CD4-positive, alpha-beta T cell (primary cell): ENCODE measurements around the gene RASA3. TPM values are rescaled to one million over a fixed set of nuclear protein-coding genes. Genes with fewer than 3 reads are reported as not detected.

ENCODE experiments used
- ATAC-seq: fragments of 200-7000 bp; cut with Tn5 transposase; one replicate; pipeline ENCODE4 v1.10.0; 2022; ENCODE audit warnings: mild to moderate bottlenecking; ENCODE audit not compliant: poor library complexity
- CTCF ChIA-PET: fragments of 350-600 bp; sonication (Branson Sonifier 250); formaldehyde crosslinking; loops from one replicate; lab custom pipeline; 2021; ENCODE audit warnings: antibody characterized with exemption, inconsistent platforms; lab: Charles Lee
- POLR2A ChIA-PET: fragments of 350-600 bp; sonication (Branson Sonifier 250); formaldehyde crosslinking; loops from one replicate; lab custom pipeline; 2021; ENCODE audit warnings: antibody characterized with exemption, inconsistent platforms; lab: Charles Lee
- DNase-seq, 14 experiments: peaks; one replicate each; pipeline ENCODE4 v3.0.0-alpha.2; 2013 to 2020; ENCODE audit warnings: mixed read lengths in 2 of 14
- H3K27ac ChIP-seq, 2 donors: one replicate each; pipeline versions ENCODE4 v1.5.1 to v1.7.0; 2013; ENCODE audit warnings: low read length in 2 of 2, low read depth in 1 of 2, mild to moderate bottlenecking in 1 of 2
- H3K27me3 ChIP-seq, 2 experiments: 1 replicate in 1 of 2; 2 replicates in 1 of 2; pipeline versions ENCODE4 v1.6.1 to v1.7.0; 2013; ENCODE audit warnings: low read length in 2 of 2, control low read depth in 1 of 2, mild to moderate bottlenecking in 1 of 2, moderate library complexity in 1 of 2; ENCODE audit not compliant: insufficient read depth in 2 of 2, control insufficient read depth in 1 of 2
- H3K36me3 ChIP-seq: one replicate; pipeline ENCODE4 v1.6.1; 2013; ENCODE audit warnings: low read length, control low read depth; ENCODE audit not compliant: insufficient read depth
- H3K4me1 ChIP-seq: one replicate; pipeline ENCODE4 v1.6.1; 2013; ENCODE audit warnings: low read length, control low read depth; ENCODE audit not compliant: insufficient read depth
- H3K4me3 ChIP-seq: one replicate; pipeline ENCODE4 v1.5.1; 2013; ENCODE audit warnings: mild to moderate bottlenecking, low read length, moderate library complexity
- H3K9me3 ChIP-seq, 2 experiments: 1 replicate in 1 of 2; 2 replicates in 1 of 2; pipeline versions ENCODE4 v1.6.1 to v1.7.0; 2013; ENCODE audit warnings: low read length in 2 of 2, mild to moderate bottlenecking in 2 of 2, control low read depth in 1 of 2, moderate library complexity in 1 of 2; ENCODE audit not compliant: control insufficient read depth in 1 of 2, insufficient read depth in 1 of 2
- H3K27ac Mint-ChIP-seq: one replicate; pipeline ENCODE4 v1.8.0; 2020; ENCODE audit warnings: mixed read lengths
- H3K27me3 Mint-ChIP-seq: one replicate; pipeline ENCODE4 v1.8.0; 2021; ENCODE audit warnings: mixed read lengths
- H3K36me3 Mint-ChIP-seq: one replicate; pipeline ENCODE4 v1.8.0; 2021; ENCODE audit warnings: low read depth, mixed read lengths
- H3K4me1 Mint-ChIP-seq: one replicate; pipeline ENCODE4 v1.8.0; 2021; ENCODE audit warnings: low read depth, mixed read lengths
- H3K4me3 Mint-ChIP-seq: one replicate; pipeline ENCODE4 v1.8.0; 2020; ENCODE audit warnings: mild to moderate bottlenecking, mixed read lengths
- H3K9me3 Mint-ChIP-seq: one replicate; pipeline ENCODE4 v1.8.0; 2020; ENCODE audit warnings: mixed read lengths
- intact Hi-C, 2 experiments: fragments of 100-400 bp; cut with DNase I in 1 of 2; cut with micrococcal nuclease in 1 of 2; formaldehyde crosslinking; loops; one replicate each; pipeline versions ENCODE4 v1.15.1 to v1.9.0; 2023 to 2025; cut with DNase I, micrococcal nuclease
- total RNA-seq, 174 experiments: library from RNA in 2 of 174; stranded (reverse) in 2 of 174; gene quantifications; one replicate each; pipeline ENCODE4 v1.2.3 and lab custom pipeline; 2021 to 2026
- TF ChIP-seq, protein P1 (sequence below): fragments of 200-600 bp; IDR thresholded peaks from one replicate; pipeline ENCODE4 v1.8.0; 2022; ENCODE audit warnings: antibody characterized with exemption, mild to moderate bottlenecking

RASA3 gene
- total RNA-seq, 2 experiments from 2014 or later, result 181 to 184 TPM

DNA sequence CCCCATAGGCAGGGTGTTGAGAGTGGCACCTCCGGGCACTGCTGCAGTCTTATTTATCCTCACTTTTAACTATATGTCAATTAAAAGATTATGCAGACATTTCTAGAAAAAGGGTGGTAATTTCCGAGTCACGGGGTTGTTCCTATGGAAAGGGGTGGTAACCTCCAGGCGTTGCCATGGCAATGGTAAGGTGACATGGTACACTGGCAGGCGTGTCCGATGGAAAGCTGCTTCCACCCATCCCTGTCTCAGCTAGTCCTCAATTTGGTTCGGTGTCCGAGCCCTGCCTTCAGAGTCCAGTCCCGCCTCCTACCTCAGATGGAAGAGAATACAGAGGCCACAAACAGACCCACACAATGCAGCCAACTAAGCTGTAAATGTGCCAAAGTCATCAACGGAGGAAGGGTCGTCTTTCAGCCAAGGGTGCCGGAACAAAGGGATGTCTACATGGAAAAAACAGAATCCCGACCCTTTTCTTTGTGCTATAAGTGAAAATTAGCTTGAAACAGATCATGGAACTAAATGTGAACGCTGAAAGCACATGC, 85.9 kb downstream of the RASA3 start:
- H3K27ac ChIP-seq, result no peak overlapping the region
- peaks cover 65% of the 10 kb centered on the region for H3K4me1 ChIP-seq
- DNase-seq, result no peak
- H3K27me3 Mint-ChIP-seq, result no peaks in the 10 kb centered on the region
- no peaks in the 10 kb centered on the region for H3K27me3 ChIP-seq
- peaks cover 71% of the 10 kb centered on the region for H3K4me1 Mint-ChIP-seq
- CTCF ChIA-PET, result interaction anchor here (1.5 kb wide), 1 partner anchor 64 kb away, joined by 3 read pairs; no protein-coding TSS in a partner anchor
- intact Hi-C loops, result loop anchor here in 1 of 2 experiments (5.0 kb wide), 1 partner anchor 66 kb away; no protein-coding TSS in a partner anchor
- no peaks in the 10 kb centered on the region for H3K9me3 ChIP-seq
- H3K36me3 Mint-ChIP-seq, result peaks cover 80% of the 10 kb centered on the region
- H3K27ac Mint-ChIP-seq, result peak overlapping the region; percentile 82
- POLR2A ChIA-PET, result interaction anchor here (1.2 kb wide), 1 partner anchor 21 kb away, joined by 3 read pairs; no protein-coding TSS in a partner anchor
- H3K36me3 ChIP-seq, result peaks cover 78% of the 10 kb centered on the region
- H3K4me3 ChIP-seq, result no peak overlapping the region
- no peak for ATAC-seq
- TF ChIP-seq, protein P1, sequence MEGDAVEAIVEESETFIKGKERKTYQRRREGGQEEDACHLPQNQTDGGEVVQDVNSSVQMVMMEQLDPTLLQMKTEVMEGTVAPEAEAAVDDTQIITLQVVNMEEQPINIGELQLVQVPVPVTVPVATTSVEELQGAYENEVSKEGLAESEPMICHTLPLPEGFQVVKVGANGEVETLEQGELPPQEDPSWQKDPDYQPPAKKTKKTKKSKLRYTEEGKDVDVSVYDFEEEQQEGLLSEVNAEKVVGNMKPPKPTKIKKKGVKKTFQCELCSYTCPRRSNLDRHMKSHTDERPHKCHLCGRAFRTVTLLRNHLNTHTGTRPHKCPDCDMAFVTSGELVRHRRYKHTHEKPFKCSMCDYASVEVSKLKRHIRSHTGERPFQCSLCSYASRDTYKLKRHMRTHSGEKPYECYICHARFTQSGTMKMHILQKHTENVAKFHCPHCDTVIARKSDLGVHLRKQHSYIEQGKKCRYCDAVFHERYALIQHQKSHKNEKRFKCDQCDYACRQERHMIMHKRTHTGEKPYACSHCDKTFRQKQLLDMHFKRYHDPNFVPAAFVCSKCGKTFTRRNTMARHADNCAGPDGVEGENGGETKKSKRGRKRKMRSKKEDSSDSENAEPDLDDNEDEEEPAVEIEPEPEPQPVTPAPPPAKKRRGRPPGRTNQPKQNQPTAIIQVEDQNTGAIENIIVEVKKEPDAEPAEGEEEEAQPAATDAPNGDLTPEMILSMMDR, result no peak
- no peak overlapping the region for H3K4me3 Mint-ChIP-seq
- H3K9me3 Mint-ChIP-seq, result no peaks in the 10 kb centered on the region

DNA sequence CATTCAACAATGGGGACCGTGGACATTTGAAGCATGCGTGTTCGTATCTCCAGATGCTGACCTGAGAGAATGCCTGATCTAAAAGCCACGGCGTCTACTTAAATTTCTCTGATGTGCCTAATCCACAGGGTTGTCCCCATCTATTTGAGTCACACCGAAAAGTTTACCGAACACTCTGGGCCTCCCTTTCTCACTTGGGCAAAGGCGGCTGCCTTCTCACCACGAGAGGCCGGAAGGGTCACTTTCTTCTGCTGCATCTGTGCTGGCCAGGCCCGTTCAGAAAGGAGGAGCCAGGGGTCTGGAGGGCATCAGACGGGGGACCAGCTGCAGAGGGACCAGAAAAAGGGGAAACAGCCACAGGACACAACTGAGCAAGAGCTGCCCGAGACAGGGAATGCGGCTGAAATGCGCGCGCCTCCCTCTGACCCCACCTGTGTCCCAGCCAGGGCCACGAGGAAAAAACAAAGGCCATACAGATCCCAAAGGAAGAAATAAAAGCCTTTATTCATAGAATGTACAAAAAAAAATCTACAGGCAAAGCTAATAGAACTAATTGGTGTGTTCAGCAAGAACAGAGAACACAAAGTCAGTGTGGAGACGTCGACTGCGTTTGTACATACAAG, 87.2 kb downstream of the RASA3 start:
- Mint-ChIP-seq H3K9me3 (no peaks in the 10 kb centered on the region), H3K27ac (peak overlapping the region; percentile 82), H3K4me3 (peak overlapping the region; percentile 31), H3K36me3 (peaks cover 81% of the 10 kb centered on the region), H3K27me3 (no peaks in the 10 kb centered on the region), H3K4me1 (peaks cover 66% of the 10 kb centered on the region)
- Histone ChIP-seq H3K36me3 (peaks cover 74% of the 10 kb centered on the region), H3K27ac (peak overlapping the region in 1 of 2 donors; percentile 3), H3K27me3 (no peaks in the 10 kb centered on the region), H3K4me1 (peaks cover 56% of the 10 kb centered on the region), H3K4me3 (no peak overlapping the region), H3K9me3 (no peaks in the 10 kb centered on the region)
- ATAC-seq (no peak), DNase-seq (no peak)
- intact Hi-C loops, result loop anchor here in 1 of 2 experiments (5.0 kb wide), 1 partner anchor 67 kb away; no protein-coding TSS in a partner anchor
- POLR2A ChIA-PET, result interaction anchor here (1.2 kb wide), 1 partner anchor 22 kb away, joined by 3 read pairs; no protein-coding TSS in a partner anchor
- CTCF ChIA-PET, result interaction anchor here (1.5 kb wide), 1 partner anchor 13 kb away, joined by 3 read pairs; no protein-coding TSS in a partner anchor
- TF ChIP-seq, protein P1, result no peak

DNA sequence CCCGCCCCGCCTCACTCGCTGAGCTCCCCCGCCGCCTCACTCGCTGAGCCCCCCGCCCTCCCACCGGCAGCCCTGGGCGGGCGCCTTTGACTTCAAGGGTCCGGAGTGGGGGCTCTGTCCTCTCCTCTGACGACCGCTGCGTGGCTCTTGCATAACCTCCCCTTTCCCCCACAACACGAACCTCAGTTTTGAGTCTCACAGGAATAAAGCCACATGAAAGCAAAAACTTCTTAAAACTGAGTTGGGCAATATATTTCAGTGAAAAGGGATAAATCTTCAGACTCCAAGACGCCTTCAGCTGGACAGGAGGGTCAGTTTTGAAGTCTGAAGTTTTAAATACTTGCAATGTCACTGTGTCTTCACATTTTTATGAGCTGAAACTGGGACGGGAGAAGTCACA, 87.9 kb downstream of the RASA3 start:
- TF ChIP-seq, protein P1, result no peak
- peaks cover 73% of the 10 kb centered on the region for H3K36me3 Mint-ChIP-seq
- H3K36me3 ChIP-seq, result peaks cover 73% of the 10 kb centered on the region

More for the DNA sequence above, 87.9 kb downstream of the RASA3 start:
- Mint-ChIP-seq H3K9me3 (no peaks in the 10 kb centered on the region), H3K27me3 (no peaks in the 10 kb centered on the region), H3K4me3 (peak overlapping the region; percentile 31), H3K27ac (peak overlapping the region; percentile 82), H3K4me1 (peaks cover 62% of the 10 kb centered on the region)
- intact Hi-C loops, result no loop called here
- Histone ChIP-seq H3K27me3 (no peaks in the 10 kb centered on the region), H3K9me3 (no peaks in the 10 kb centered on the region), H3K4me3 (no peak overlapping the region), H3K4me1 (peaks cover 55% of the 10 kb centered on the region), H3K27ac (no peak overlapping the region)
- CTCF ChIA-PET, result interaction anchor here (1.5 kb wide), 1 partner anchor 14 kb away, joined by 3 read pairs; no protein-coding TSS in a partner anchor
- ATAC-seq (no peak), DNase-seq (no peak)
- POLR2A ChIA-PET, result no interaction called here
